ENCODE results near the gene ANAPC10. TPM values are rescaled to one million over a fixed set of nuclear protein-coding genes. Genes with fewer than 3 reads are reported as not detected.

Gene ANAPC10
- total and polyA plus RNA-seq, 4 donors = 12.9 to 22.8 (median 19.4) TPM

DNA sequence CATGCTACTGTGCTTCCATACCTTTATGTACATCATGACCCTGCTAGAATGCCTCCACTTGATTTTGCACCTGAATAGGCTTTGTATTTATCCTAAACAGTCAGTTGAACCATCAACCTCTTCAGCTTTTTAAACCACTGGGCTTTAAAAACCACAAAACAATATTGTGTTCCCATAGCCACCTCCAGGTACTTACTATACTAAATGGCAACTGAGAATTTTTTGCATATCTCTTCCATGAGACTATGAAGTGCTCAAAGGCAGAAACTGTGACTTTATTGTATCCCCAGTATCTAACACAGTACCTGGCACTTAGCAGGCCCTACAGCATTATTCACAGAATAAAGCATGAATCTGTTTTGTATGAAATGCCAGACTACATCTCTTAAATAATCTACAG is 39.7 kb downstream of the ANAPC10 start:
- DNase-seq (no peak), ATAC-seq (ENCODE audit: low FRiP score) (no peak)
- no peaks in the 10 kb centered on the region for H3K4me1 ChIP-seq (ENCODE audit: control insufficient read depth in 1 of 2, insufficient read depth in 2 of 2, low read length in 2 of 2)
- no peak overlapping the region for H3K27ac ChIP-seq (ENCODE audit: low read depth in 1 of 2, low read length in 2 of 2)
- no peak overlapping the region for H3K4me3 ChIP-seq (ENCODE audit: low read length in 2 of 2)
- H3K36me3 ChIP-seq (ENCODE audit: control insufficient read depth in 1 of 2, insufficient read depth in 2 of 2, low read length in 1 of 2) = no peaks in the 10 kb centered on the region
- no peaks in the 10 kb centered on the region for H3K9me3 ChIP-seq (ENCODE audit: control insufficient read depth, low read length)
- intact Hi-C loops (cut with DNase I) = no loop called here
- no peaks in the 10 kb centered on the region for H3K27me3 ChIP-seq (ENCODE audit: control insufficient read depth in 1 of 2, insufficient read depth in 2 of 2, low read length in 1 of 2)

DNA sequence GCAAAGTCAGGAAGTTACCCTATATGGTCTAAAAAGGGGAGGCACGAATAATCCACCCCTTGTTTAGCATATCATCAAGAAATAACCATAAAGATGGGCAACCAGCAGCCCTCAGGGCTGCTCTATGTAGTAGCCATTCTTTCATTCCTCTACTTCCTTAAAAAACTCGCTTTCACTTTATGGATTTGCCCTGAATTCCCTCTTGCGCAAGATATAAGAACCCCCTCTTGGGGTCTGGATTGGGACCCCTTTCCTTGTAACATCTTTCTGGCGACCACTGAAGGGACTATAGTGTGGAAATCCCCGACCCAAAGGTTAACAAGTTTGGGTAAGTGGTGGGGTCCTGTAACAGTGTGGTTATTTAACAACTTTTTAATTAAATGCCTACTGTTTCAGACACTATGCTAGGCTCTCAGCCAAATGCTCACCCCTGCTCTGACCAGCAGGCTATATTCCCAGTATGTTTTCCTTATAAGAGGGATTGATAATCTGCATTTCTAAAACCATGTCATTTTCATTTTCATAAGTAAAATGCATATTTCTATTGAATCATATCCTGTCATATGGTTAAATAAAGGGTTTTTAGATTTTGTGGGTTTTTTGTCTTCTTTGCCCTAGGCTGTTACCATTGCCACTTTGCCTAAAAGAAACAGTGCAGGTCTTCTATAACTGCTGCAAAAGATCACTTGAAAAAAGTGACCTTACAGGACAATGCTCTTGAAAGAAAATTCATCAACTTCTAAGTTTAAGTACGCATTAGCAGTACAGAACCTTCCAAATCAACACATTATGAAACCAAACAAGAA is 41.5 kb downstream of the ANAPC10 start:
- 95 to 98% methylated on average over 6 of the region's 6 CpGs for WGBS, 2 donors
- no peak overlapping the region for H3K27ac ChIP-seq (ENCODE audit: low read depth in 1 of 2, low read length in 2 of 2)
- ATAC-seq (ENCODE audit: low FRiP score) = no peak
- no peak for DNase-seq
- H3K36me3 ChIP-seq (ENCODE audit: control insufficient read depth in 1 of 2, insufficient read depth in 2 of 2, low read length in 1 of 2) = no peaks in the 10 kb centered on the region
- intact Hi-C loops (cut with DNase I) = no loop called here
- no peaks in the 10 kb centered on the region for H3K9me3 ChIP-seq (ENCODE audit: control insufficient read depth, low read length)
- H3K27me3 ChIP-seq (ENCODE audit: control insufficient read depth in 1 of 2, insufficient read depth in 2 of 2, low read length in 1 of 2) = no peaks in the 10 kb centered on the region
- H3K4me3 ChIP-seq (ENCODE audit: low read length in 2 of 2) = no peak overlapping the region
- no peaks in the 10 kb centered on the region for H3K4me1 ChIP-seq (ENCODE audit: control insufficient read depth in 1 of 2, insufficient read depth in 2 of 2, low read length in 2 of 2)

- intact Hi-C loops (cut with DNase I) = no loop called here
- 85 to 91% methylated on average over 5 of the region's 5 CpGs for WGBS, 2 donors
- H3K27ac ChIP-seq (ENCODE audit: low read depth in 1 of 2, low read length in 2 of 2) = no peak overlapping the region
- no peaks in the 10 kb centered on the region for H3K27me3 ChIP-seq (ENCODE audit: control insufficient read depth in 1 of 2, insufficient read depth in 2 of 2, low read length in 1 of 2)
- no peaks in the 10 kb centered on the region for H3K36me3 ChIP-seq (ENCODE audit: control insufficient read depth in 1 of 2, insufficient read depth in 2 of 2, low read length in 1 of 2)
- ATAC-seq (ENCODE audit: low FRiP score) = no peak
- H3K9me3 ChIP-seq (ENCODE audit: control insufficient read depth, low read length) = no peaks in the 10 kb centered on the region
- H3K4me1 ChIP-seq (ENCODE audit: control insufficient read depth in 1 of 2, insufficient read depth in 2 of 2, low read length in 2 of 2) = no peaks in the 10 kb centered on the region
- H3K4me3 ChIP-seq (ENCODE audit: low read length in 2 of 2) = no peak overlapping the region
- no peak for DNase-seq
Measured at GRCh38 chr4:145055533-145056257, 42.3 kb downstream of the ANAPC10 start.

DNA sequence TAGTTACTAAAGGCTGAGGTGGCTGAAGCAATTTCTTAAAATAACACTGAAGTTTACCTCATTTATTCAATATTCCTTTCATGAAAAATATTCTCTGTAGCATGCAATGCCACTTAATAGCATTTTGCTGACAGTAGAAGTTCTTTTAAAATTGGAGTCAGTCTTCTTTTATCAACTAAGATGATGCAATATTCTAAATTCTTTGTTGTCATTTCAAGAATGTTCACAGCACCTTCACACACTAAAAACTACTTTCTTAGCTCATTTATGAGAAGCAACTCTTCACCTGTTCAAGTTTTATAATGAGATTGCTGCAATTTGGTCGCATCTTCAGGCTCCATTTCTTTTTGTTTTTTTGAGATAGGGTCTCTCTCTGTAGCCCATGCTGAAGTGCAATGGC is 48.8 kb downstream of the ANAPC10 start:
- intact Hi-C loops (cut with DNase I) = no loop called here
- Histone ChIP-seq H3K4me3 (ENCODE audit: low read length in 2 of 2) (no peak overlapping the region), H3K27ac (ENCODE audit: low read depth in 1 of 2, low read length in 2 of 2) (no peak overlapping the region), H3K4me1 (ENCODE audit: control insufficient read depth in 1 of 2, insufficient read depth in 2 of 2, low read length in 2 of 2) (no peaks in the 10 kb centered on the region), H3K36me3 (ENCODE audit: control insufficient read depth in 1 of 2, insufficient read depth in 2 of 2, low read length in 1 of 2) (peaks cover 0 to 2% of the 10 kb centered on the region in 2 donors), H3K27me3 (ENCODE audit: control insufficient read depth in 1 of 2, insufficient read depth in 2 of 2, low read length in 1 of 2) (no peaks in the 10 kb centered on the region), H3K9me3 (ENCODE audit: control insufficient read depth, low read length) (no peaks in the 10 kb centered on the region)
- no peak for DNase-seq
- ATAC-seq (ENCODE audit: low FRiP score) = no peak
- 95 to 100% methylated on average over 1 of the region's 1 CpG for WGBS, 2 donors

DNA sequence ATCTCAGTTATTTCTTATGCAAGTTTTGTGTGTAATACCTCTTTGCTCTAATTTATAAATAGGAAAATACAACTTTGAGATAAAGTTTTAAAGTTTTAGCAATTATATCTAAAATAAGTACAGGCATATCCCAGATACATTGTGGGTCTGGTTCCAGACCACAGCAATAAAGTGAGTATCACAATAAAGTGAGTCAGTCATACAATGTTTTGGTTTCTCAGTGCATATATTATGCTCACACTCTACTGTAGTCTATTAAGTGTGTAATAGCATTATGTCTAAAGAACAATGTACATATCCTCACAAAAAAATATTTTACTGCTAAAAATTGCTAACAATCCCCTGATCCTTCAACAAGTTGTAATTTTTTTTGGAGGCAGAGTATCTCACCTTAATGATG is 49.2 kb downstream of the ANAPC10 start:
- H3K4me1 ChIP-seq (ENCODE audit: control insufficient read depth in 1 of 2, insufficient read depth in 2 of 2, low read length in 2 of 2) = no peaks in the 10 kb centered on the region
- intact Hi-C loops (cut with DNase I) = no loop called here
- no peak overlapping the region for H3K4me3 ChIP-seq (ENCODE audit: low read length in 2 of 2)
- peaks cover 0 to 2% of the 10 kb centered on the region in 2 donors for H3K36me3 ChIP-seq (ENCODE audit: control insufficient read depth in 1 of 2, insufficient read depth in 2 of 2, low read length in 1 of 2)
- DNase-seq (no peak), ATAC-seq (ENCODE audit: low FRiP score) (no peak)
- no peak overlapping the region for H3K27ac ChIP-seq (ENCODE audit: low read depth in 1 of 2, low read length in 2 of 2)
- no peaks in the 10 kb centered on the region for H3K27me3 ChIP-seq (ENCODE audit: control insufficient read depth in 1 of 2, insufficient read depth in 2 of 2, low read length in 1 of 2)
- H3K9me3 ChIP-seq (ENCODE audit: control insufficient read depth, low read length) = no peaks in the 10 kb centered on the region

GRCh38 chr4:145047151-145047550 is 50.8 kb downstream of the ANAPC10 start:
- WGBS, 2 donors = 94 to 97% methylated on average over 4 of the region's 4 CpGs

GRCh38 chr4:145045180-145045579 is 52.8 kb downstream of the ANAPC10 start:
- no peaks in the 10 kb centered on the region for H3K36me3 ChIP-seq (ENCODE audit: control insufficient read depth in 1 of 2, insufficient read depth in 2 of 2, low read length in 1 of 2)
- intact Hi-C loops (cut with DNase I) = no loop called here
- ATAC-seq (ENCODE audit: low FRiP score) (no peak), DNase-seq (no peak)
- H3K9me3 ChIP-seq (ENCODE audit: control insufficient read depth, low read length) = no peaks in the 10 kb centered on the region
- 68 to 71% methylated on average over 1 of the region's 1 CpG for WGBS, 2 donors
- no peaks in the 10 kb centered on the region for H3K4me1 ChIP-seq (ENCODE audit: control insufficient read depth in 1 of 2, insufficient read depth in 2 of 2, low read length in 2 of 2)
- no peaks in the 10 kb centered on the region for H3K27me3 ChIP-seq (ENCODE audit: control insufficient read depth in 1 of 2, insufficient read depth in 2 of 2, low read length in 1 of 2)
- H3K4me3 ChIP-seq (ENCODE audit: low read length in 2 of 2) = no peak overlapping the region
- no peak overlapping the region for H3K27ac ChIP-seq (ENCODE audit: low read depth in 1 of 2, low read length in 2 of 2)

More at GRCh38 chr4:145047151-145047550, 50.8 kb downstream of the ANAPC10 start:
- ATAC-seq (ENCODE audit: low FRiP score) (no peak), DNase-seq (no peak)
- Histone ChIP-seq H3K4me1 (ENCODE audit: control insufficient read depth in 1 of 2, insufficient read depth in 2 of 2, low read length in 2 of 2) (no peaks in the 10 kb centered on the region), H3K4me3 (ENCODE audit: low read length in 2 of 2) (no peak overlapping the region), H3K9me3 (ENCODE audit: control insufficient read depth, low read length) (no peaks in the 10 kb centered on the region), H3K27ac (ENCODE audit: low read depth in 1 of 2, low read length in 2 of 2) (no peak overlapping the region), H3K36me3 (ENCODE audit: control insufficient read depth in 1 of 2, insufficient read depth in 2 of 2, low read length in 1 of 2) (peaks cover 0 to 2% of the 10 kb centered on the region in 2 donors), H3K27me3 (ENCODE audit: control insufficient read depth in 1 of 2, insufficient read depth in 2 of 2, low read length in 1 of 2) (no peaks in the 10 kb centered on the region)
- intact Hi-C loops (cut with DNase I) = no loop called here

DNA sequence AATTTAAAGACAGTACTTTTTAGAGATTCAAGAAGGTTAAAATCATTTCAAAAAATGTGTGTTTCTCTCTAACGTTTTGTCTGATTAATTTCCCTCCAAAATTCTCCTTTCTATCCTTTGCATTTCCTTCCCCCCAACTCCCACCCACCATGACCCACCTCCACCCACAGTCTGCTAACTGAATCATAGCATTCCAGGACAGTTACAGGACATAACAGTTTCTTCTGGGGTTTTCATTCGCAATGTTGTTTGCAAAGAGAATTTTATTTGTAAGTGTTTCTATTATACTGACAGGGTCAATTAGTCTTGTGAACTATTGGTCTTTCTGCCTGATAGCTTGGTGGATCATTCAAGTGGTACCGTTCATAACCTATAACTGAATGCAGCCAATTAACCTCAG is 53.7 kb downstream of the ANAPC10 start:
- DNase-seq = no peak
- Histone ChIP-seq H3K4me1 (ENCODE audit: control insufficient read depth in 1 of 2, insufficient read depth in 2 of 2, low read length in 2 of 2) (no peaks in the 10 kb centered on the region), H3K36me3 (ENCODE audit: control insufficient read depth in 1 of 2, insufficient read depth in 2 of 2, low read length in 1 of 2) (no peaks in the 10 kb centered on the region), H3K9me3 (ENCODE audit: control insufficient read depth, low read length) (no peaks in the 10 kb centered on the region), H3K4me3 (ENCODE audit: low read length in 2 of 2) (no peak overlapping the region), H3K27me3 (ENCODE audit: control insufficient read depth in 1 of 2, insufficient read depth in 2 of 2, low read length in 1 of 2) (no peaks in the 10 kb centered on the region), H3K27ac (ENCODE audit: low read depth in 1 of 2, low read length in 2 of 2) (no peak overlapping the region)
- ATAC-seq (ENCODE audit: low FRiP score) = no peak
- WGBS, 2 donors = 81 to 83% methylated on average over 3 of the region's 3 CpGs
- intact Hi-C loops (cut with DNase I) = no loop called here

DNA sequence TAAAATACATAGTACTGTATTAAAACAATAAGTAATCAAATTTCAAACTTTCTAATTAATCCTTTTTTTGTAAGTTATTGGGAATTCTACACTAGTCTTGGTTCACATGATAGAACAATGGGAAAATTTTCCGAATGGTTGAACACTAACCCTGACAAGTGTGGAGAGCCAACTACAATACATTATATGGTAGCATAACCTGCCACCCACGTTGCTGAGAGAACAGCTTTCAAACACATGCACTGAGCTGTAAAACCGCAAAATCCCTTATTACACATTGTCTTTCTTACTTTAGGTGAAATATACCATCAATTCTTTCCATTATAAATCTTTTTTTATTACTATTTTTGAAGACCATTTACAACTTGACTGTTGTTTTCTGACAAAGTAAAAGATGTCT is 54.7 kb downstream of the ANAPC10 start:
- Histone ChIP-seq H3K4me3 (ENCODE audit: low read length in 2 of 2) (no peak overlapping the region), H3K27me3 (ENCODE audit: control insufficient read depth in 1 of 2, insufficient read depth in 2 of 2, low read length in 1 of 2) (no peaks in the 10 kb centered on the region), H3K36me3 (ENCODE audit: control insufficient read depth in 1 of 2, insufficient read depth in 2 of 2, low read length in 1 of 2) (no peaks in the 10 kb centered on the region), H3K9me3 (ENCODE audit: control insufficient read depth, low read length) (no peaks in the 10 kb centered on the region), H3K27ac (ENCODE audit: low read depth in 1 of 2, low read length in 2 of 2) (no peak overlapping the region), H3K4me1 (ENCODE audit: control insufficient read depth in 1 of 2, insufficient read depth in 2 of 2, low read length in 2 of 2) (no peaks in the 10 kb centered on the region)
- 59 to 71% methylated on average over 3 of the region's 3 CpGs for WGBS, 2 donors
- ATAC-seq (ENCODE audit: low FRiP score) (no peak), DNase-seq (no peak)
- intact Hi-C loops (cut with DNase I) = no loop called here
